Endothelial cell of umbilical vein (primary cell): ENCODE measurements around the gene ITPKC. TPM values are rescaled to one million over a fixed set of nuclear protein-coding genes. Genes with fewer than 3 reads are reported as not detected.

Experiments
- BruUV-seq: library from RNA; stranded (reverse); fragments of 400-500 nt; replicated peaks from 2 replicates; lab custom pipeline; 2021; lab: Mats Ljungman, UMichigan
- CTCF ChIA-PET: fragments of 300-600, 350-600 bp; sonication (Branson Sonifier 250); formaldehyde crosslinking; loops from one replicate; lab custom pipeline; 2021; ENCODE audit warnings: antibody characterized with exemption, inconsistent platforms; lab: Charles Lee
- POLR2A ChIA-PET: fragments of 300-600, 350-600 bp; sonication (Branson Sonifier 250); formaldehyde crosslinking; loops from one replicate; lab custom pipeline; 2021; ENCODE audit warnings: antibody characterized with exemption, inconsistent platforms; lab: Charles Lee
- DNase-seq: peaks from one replicate; pipeline ENCODE4 v3.0.0-alpha.2; 2011; ENCODE audit warnings: low read depth, low spot score
- FAIRE-seq: peaks from 2 replicates; lab custom pipeline; 2011; peaks lifted over from hg19 to GRCh38; lab: Jason Lieb, UNC
- H2AFZ ChIP-seq: 2 replicates; pipeline ENCODE4 v1.6.0; 2012; ENCODE audit warnings: low read depth, low read length, control low read depth, inconsistent platforms
- H3K27ac ChIP-seq: 2 replicates; pipeline ENCODE4 v1.5.1; 2011; ENCODE audit warnings: low read depth, mild to moderate bottlenecking, control low read depth, low read length, moderate library complexity; ENCODE audit not compliant: insufficient read depth
- H3K27me3 ChIP-seq, 2 experiments: 2 replicates each; pipeline versions ENCODE4 v1.6.0 to v1.6.1; 2011; ENCODE audit warnings: low read length in 2 of 2, mixed read lengths in 1 of 2; ENCODE audit not compliant: control insufficient read depth in 2 of 2, insufficient read depth in 2 of 2
- H3K36me3 ChIP-seq, 2 experiments: 2 replicates in 1 of 2; 3 replicates in 1 of 2; pipeline ENCODE4 v1.5.1; 2011; ENCODE audit warnings: low read length in 2 of 2, mild to moderate bottlenecking in 1 of 2, moderate library complexity in 1 of 2; ENCODE audit not compliant: control insufficient read depth in 2 of 2, insufficient read depth in 2 of 2; ENCODE audit errors: extremely low read depth in 1 of 2
- H3K4me1 ChIP-seq: 3 replicates; pipeline ENCODE4 v1.5.1; 2011; ENCODE audit warnings: mild to moderate bottlenecking, low read length; ENCODE audit not compliant: control insufficient read depth, insufficient read depth; ENCODE audit errors: extremely low read depth
- H3K4me2 ChIP-seq: 2 replicates; pipeline ENCODE4 v1.6.1; 2011; ENCODE audit warnings: low read length, control low read depth, mixed read lengths; ENCODE audit not compliant: insufficient read depth
- H3K4me3 ChIP-seq, 3 experiments: fragments of 200-600 bp in 1 of 3; sonication (generic), shearing (Covaris generic) in 1 of 3; replicated peaks in 1 of 3; 2 replicates each; pipeline ENCODE4 v1.5.1; 2011 to 2016; ENCODE audit warnings: control low read depth in 3 of 3, low read length in 3 of 3, mild to moderate bottlenecking in 2 of 3, inconsistent platforms in 1 of 3, low read depth in 1 of 3, moderate library complexity in 1 of 3; ENCODE audit not compliant: insufficient read depth in 1 of 3
- H3K79me2 ChIP-seq: 2 replicates; pipeline ENCODE4 v1.6.0; 2012; ENCODE audit warnings: low read length, inconsistent platforms; ENCODE audit not compliant: control insufficient read depth, insufficient read depth
- H3K9ac ChIP-seq: replicated peaks from 2 replicates; pipeline ENCODE3; 2011; ENCODE audit warnings: low read length, control low read depth; ENCODE audit not compliant: insufficient read depth; ENCODE audit errors: extremely low read depth
- H3K9me1 ChIP-seq: replicated peaks from 3 replicates; pipeline ENCODE4 v1.6.0; 2011; ENCODE audit warnings: mild to moderate bottlenecking, low read length; ENCODE audit not compliant: control insufficient read depth, insufficient read depth; ENCODE audit errors: extremely low read depth
- H3K9me3 ChIP-seq: replicated peaks from 2 replicates; pipeline ENCODE4 v1.5.1; 2012; ENCODE audit warnings: low read length, inconsistent platforms; ENCODE audit not compliant: control insufficient read depth, insufficient read depth
- H4K20me1 ChIP-seq: replicated peaks from 2 replicates; pipeline ENCODE3; 2011; ENCODE audit warnings: mild to moderate bottlenecking, low read length; ENCODE audit not compliant: control insufficient read depth, insufficient read depth; ENCODE audit errors: extremely low read depth
- EZH2 ChIP-seq: IDR thresholded peaks from 2 replicates; pipeline ENCODE4 v1.6.1; 2012; ENCODE audit warnings: borderline replicate concordance, low read depth, mild to moderate bottlenecking, moderate library complexity, low read length, inconsistent platforms; ENCODE audit not compliant: severe bottlenecking
- FOS ChIP-seq: IDR thresholded peaks from 2 replicates; pipeline ENCODE4 v1.6.1; 2011; ENCODE audit warnings: mild to moderate bottlenecking, low read length, moderate library complexity, borderline replicate concordance; ENCODE audit not compliant: insufficient read depth
- GATA2 ChIP-seq: IDR thresholded peaks from 2 replicates; pipeline ENCODE4 v1.7.0; 2011; ENCODE audit warnings: low read depth, mild to moderate bottlenecking, moderate library complexity, mixed read lengths, low read length; ENCODE audit not compliant: insufficient read length, insufficient read depth
- JUN ChIP-seq: IDR thresholded peaks from 2 replicates; pipeline ENCODE4 v1.6.1; 2011; ENCODE audit warnings: borderline replicate concordance, low read depth; ENCODE audit not compliant: insufficient read length, insufficient read depth
- MYC ChIP-seq: IDR thresholded peaks from one replicate; pipeline ENCODE4 v1.6.1; 2011; ENCODE audit warnings: mild to moderate bottlenecking, low read depth, low read length
- POLR2A ChIP-seq: IDR thresholded peaks from 2 replicates; pipeline ENCODE4 v1.6.1; 2012; ENCODE audit warnings: low read depth, mild to moderate bottlenecking, control low read depth, low read length
- POLR2AphosphoS5 ChIP-seq: IDR thresholded peaks from 2 replicates; pipeline ENCODE4 v1.6.1; 2012; ENCODE audit warnings: low read depth, mild to moderate bottlenecking, control low read depth, low read length, moderate library complexity; ENCODE audit not compliant: insufficient read depth
- dilution Hi-C: fragments of 300-500 bp; cut with MboI; formaldehyde crosslinking; loops from one replicate; pipeline ENCODE4 v1.15.0; 2019; ENCODE audit warnings: low sequenced_read_pairs; ENCODE audit not compliant: extremely low pct_ligation_motif_present
- intact Hi-C: fragments of 100-400 bp; cut with micrococcal nuclease; formaldehyde crosslinking; loops from one replicate; pipeline ENCODE4 v1.10.0; 2022
- polyA plus RNA-seq, 4 experiments: library from polyadenylated mRNA; depleted of rRNA in 3 of 4; stranded (reverse) in 3 of 4; unstranded in 1 of 4; fragments of >200 nt; gene quantifications; 2 replicates each; pipeline versions ENCODE4 v1.2.1 to v1.2.3, GENCODE V29; 2011 to 2012; ENCODE audit warnings: missing spikeins in 1 of 4
- total RNA-seq: library from RNA; stranded (reverse); gene quantifications from 2 replicates; pipeline ENCODE4 v1.2.3, GENCODE V29; 2021
- TF ChIP-seq, protein P1 (sequence below): IDR thresholded peaks from 2 replicates; pipeline ENCODE4 v1.6.1; 2011; ENCODE audit not compliant: insufficient read depth, insufficient read length
- TF ChIP-seq, protein P2 (sequence below), 2 donors: IDR thresholded peaks; 1 replicate in 1 of 2; 2 replicates in 1 of 2; pipeline ENCODE4 v1.5.1; 2011; ENCODE audit warnings: low read length in 2 of 2, mild to moderate bottlenecking in 2 of 2, moderate library complexity in 2 of 2, control low read depth in 1 of 2, inconsistent platforms in 1 of 2, low read depth in 1 of 2; ENCODE audit not compliant: insufficient read depth in 1 of 2; ENCODE audit errors: extremely low read depth in 1 of 2

ITPKC gene
- total and polyA plus RNA-seq, 2 donors (not counting 3 experiments of a cell fraction or from before 2014, with no cell fraction given): 7.3 to 16.1 TPM

DNA sequence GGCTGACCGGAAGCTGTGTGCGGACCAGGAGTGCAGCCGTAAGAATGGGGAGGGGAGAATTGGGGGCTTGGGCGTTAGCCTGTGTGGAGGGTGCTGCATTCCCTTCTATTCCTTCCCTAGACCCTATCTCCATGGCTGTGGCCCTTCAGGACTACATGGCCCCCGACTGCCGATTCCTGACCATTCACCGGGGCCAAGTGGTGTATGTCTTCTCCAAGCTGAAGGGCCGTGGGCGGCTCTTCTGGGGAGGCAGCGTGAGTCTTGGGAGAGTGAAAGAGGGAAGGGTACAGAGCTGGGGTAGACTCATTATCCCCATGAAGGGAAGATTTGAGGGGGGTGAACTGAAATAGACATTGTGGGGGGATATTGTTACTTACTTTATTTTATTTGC is 58.7 kb downstream of the ITPKC start:
- dilution Hi-C loops: no loop called here
- Histone ChIP-seq H3K4me3 (no peak overlapping the region), H3K9me1 (no peaks in the 10 kb centered on the region), H3K27me3 (no peaks in the 10 kb centered on the region), H3K9me3 (no peaks in the 10 kb centered on the region), H3K79me2 (no peaks in the 10 kb centered on the region), H3K9ac (no peak overlapping the region), H3K27ac (no peak overlapping the region), H3K4me2 (no peak overlapping the region), H3K36me3 (no peaks in the 10 kb centered on the region), H4K20me1 (no peaks in the 10 kb centered on the region), H2AFZ (no peak overlapping the region), H3K4me1 (peaks cover 17% of the 10 kb centered on the region)
- intact Hi-C loops: no loop called here
- TF ChIP-seq MYC (no peak), POLR2AphosphoS5 (no peak), GATA2 (no peak), FOS (no peak)
- TF ChIP-seq, protein P1, sequence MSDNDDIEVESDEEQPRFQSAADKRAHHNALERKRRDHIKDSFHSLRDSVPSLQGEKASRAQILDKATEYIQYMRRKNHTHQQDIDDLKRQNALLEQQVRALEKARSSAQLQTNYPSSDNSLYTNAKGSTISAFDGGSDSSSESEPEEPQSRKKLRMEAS: no peak
- POLR2A ChIA-PET: no interaction called here
- DNase-seq: no peak
- no peak for FAIRE-seq
- CTCF ChIA-PET: no interaction called here
- BruUV-seq: no TSS peak

DNA sequence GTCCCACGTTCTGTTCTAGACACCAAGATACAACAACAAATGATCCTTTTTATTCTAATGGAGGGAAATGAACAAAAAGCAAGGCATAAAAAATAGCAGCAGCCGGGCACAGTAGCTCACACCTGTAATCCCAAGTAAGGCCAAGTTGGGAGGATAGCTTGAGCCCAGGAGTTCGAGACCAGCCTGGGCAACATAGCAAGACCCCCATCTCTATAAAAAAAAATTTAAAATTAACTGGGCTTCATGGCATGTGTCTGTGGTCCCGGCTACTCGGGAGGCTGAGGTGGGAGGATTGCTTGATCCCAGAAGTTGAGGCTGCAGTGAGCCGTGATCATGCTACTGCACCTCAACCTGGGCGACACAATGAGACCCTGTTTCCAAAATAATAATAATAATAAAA is 59.5 kb downstream of the ITPKC start:
- Histone ChIP-seq H3K4me3 (no peak overlapping the region), H3K27ac (no peak overlapping the region), H3K4me2 (no peak overlapping the region), H3K9me1 (no peaks in the 10 kb centered on the region), H3K36me3 (no peaks in the 10 kb centered on the region), H2AFZ (no peak overlapping the region), H3K79me2 (no peaks in the 10 kb centered on the region), H3K4me1 (peaks cover 17% of the 10 kb centered on the region), H3K9ac (no peak overlapping the region), H4K20me1 (no peaks in the 10 kb centered on the region), H3K27me3 (no peaks in the 10 kb centered on the region), H3K9me3 (no peaks in the 10 kb centered on the region)
- BruUV-seq: no TSS peak
- FAIRE-seq (no peak), DNase-seq (no peak)
- intact Hi-C loops: no loop called here
- CTCF ChIA-PET: interaction anchor here (0.7 to 3.5 kb wide), 4 partner anchors 10 to 113 kb away, joined by 3 to 35 read pairs (median 9); partner anchors contain the start of gene EGLN2
- no peak for TF ChIP-seq MYC
- TF ChIP-seq GATA2: no peak
- TF ChIP-seq, protein P1: no peak
- no peak for TF ChIP-seq POLR2A
- TF ChIP-seq FOS: no peak
- TF ChIP-seq, protein P2, sequence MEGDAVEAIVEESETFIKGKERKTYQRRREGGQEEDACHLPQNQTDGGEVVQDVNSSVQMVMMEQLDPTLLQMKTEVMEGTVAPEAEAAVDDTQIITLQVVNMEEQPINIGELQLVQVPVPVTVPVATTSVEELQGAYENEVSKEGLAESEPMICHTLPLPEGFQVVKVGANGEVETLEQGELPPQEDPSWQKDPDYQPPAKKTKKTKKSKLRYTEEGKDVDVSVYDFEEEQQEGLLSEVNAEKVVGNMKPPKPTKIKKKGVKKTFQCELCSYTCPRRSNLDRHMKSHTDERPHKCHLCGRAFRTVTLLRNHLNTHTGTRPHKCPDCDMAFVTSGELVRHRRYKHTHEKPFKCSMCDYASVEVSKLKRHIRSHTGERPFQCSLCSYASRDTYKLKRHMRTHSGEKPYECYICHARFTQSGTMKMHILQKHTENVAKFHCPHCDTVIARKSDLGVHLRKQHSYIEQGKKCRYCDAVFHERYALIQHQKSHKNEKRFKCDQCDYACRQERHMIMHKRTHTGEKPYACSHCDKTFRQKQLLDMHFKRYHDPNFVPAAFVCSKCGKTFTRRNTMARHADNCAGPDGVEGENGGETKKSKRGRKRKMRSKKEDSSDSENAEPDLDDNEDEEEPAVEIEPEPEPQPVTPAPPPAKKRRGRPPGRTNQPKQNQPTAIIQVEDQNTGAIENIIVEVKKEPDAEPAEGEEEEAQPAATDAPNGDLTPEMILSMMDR (IDR thresholded peaks at IDR 0.05; ENCODE audit: extremely low read depth in 1 of 2, insufficient read depth in 1 of 2, low read depth in 1 of 2, low read length in 2 of 2): no peak
- no peak for TF ChIP-seq POLR2AphosphoS5
- TF ChIP-seq EZH2: no peak
- TF ChIP-seq JUN: no peak
- POLR2A ChIA-PET: no interaction called here
- dilution Hi-C loops: no loop called here
